Left forelimb (tissue), 1 donor: ENCODE results near the gene CEP164.

Experiments
- DNase-seq: peaks from one replicate; pipeline ENCODE4 v3.0.0-alpha.2; 2018; ENCODE audit warnings: low spot score

The CEP164 gene

DNA sequence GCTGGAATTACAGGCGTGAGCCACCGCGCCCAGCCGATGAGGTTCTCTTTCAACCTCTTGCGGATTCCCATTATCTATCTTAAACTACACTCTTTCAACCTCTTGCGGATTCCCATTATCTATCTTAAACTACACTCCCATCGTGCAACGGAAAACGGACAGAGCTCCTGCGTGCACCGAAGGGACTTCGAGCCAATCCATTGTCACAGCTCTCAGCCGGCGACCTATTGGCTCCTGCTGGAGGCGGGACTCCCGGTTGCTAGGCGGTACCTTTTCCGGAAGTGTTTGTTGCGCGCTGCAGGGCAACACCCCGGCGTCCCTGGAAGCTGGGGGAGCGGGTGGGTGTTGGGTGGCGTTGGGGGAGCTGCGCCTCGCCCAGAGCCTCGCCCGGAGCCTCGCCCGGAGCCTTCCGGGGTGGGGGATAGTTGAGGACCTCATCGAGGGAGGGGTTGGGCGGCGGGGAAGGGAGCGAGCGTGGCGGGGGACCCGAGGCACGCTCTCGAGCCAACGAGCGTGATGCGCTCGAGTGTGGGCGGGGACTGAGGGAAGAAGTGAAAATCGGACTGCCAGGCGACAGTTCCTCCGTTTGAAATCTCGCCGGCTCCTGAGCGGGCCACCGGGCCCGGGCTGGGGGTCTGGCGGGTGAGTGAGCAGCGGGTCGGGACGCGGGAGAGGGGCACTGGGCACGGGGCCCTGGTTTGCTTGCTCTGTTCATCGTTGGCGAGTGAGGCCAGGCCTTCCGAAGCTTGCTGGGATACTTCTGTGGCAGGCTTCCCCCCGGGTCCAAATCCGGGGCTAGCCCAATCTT lies at the start of gene CEP164:
Gene CEP164, plus strand, starts transcription at position 288 of the 808 bp plus-strand sequence. CDS start 10,733 bp downstream, outside the sequence.
- peak; percentile 97 for DNase-seq

GRCh38 chr11:117278347-117278746 lies 49.3 kb upstream of the CEP164 start:
- no peak for DNase-seq

GRCh38 chr11:117279711-117280376 lies 47.8 kb upstream of the CEP164 start:
- DNase-seq = no peak

DNA sequence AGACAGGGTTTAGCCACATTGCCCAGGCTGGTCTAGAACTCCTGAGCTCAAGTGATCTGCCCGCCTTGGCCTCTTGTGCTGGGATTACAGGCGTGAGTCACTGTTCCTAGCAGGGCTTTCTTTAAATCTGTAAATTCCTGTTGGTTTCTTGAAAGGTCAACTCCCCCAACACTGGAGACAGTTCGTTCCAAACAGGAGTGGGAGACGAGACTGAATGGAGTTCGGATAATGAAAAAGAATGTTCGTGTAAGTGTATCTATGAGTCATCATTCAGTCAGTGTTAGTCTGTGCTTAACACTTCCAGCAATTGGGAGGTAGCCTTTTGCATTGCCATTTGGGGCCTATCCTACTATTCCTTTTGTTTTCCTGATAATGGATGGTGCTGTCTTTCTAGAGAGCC lies 46.5 kb upstream of the CEP164 start:
- no peak for DNase-seq

GRCh38 chr11:117281869-117282268 lies 45.8 kb upstream of the CEP164 start:
- DNase-seq = no peak

DNA sequence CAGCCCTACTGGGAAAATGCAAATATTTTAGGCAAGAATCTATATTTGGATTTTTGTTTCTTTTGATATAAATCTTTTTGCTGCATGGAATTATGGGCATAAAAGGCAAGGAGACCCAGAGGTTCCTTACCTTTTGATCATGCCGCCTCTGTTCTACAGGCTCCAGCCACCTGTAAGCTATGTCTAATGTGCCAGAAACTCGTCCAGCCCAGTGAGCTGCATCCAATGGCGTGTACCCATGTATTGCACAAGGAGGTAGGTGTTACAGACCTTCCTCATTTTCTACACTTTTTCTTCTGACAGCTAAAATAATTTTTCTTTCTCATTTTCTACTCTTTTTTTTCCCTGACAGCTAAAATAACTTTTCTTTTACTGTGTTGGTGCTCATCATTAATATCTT lies 44.7 kb upstream of the CEP164 start:
- DNase-seq = no peak

DNA sequence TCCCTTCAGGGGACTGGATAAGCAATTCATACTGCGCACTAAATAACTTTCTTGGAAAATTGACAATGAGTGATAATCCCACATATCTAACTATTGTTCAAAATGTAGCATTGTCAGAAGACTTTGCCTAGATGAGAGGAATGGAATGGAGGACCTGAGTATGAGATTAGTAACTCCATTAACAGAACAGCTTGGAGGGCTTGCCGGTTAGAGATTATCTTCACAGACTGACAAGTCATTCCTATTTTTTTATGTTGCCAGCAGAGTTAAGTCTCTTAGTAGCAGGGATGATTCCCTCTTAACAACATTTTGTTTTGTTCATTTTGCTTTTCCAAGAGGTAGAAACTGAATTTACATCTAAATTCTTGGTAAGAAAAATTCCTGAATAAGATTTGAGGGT lies 43.6 kb upstream of the CEP164 start:
- DNase-seq = no peak

DNA sequence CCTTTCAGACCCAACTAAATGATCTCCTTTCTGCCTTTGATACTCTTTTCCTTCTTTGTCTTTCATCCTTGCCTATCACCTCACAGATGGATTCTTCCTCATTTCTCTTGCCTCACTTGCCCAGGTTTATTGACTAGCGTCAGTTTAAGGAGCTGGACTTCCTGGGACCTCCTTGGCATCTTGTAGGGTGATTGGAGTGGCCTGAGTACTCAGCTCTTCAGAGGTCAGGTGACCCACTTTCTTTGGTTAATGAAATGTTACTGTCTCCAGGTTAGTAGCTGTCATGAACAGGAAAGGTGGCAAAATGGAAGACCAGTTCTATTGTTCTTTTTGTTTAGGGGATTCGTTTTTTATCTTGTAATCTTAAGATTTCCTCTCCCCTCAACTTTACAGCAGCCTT lies 41.1 kb upstream of the CEP164 start:
- no peak for DNase-seq

DNA sequence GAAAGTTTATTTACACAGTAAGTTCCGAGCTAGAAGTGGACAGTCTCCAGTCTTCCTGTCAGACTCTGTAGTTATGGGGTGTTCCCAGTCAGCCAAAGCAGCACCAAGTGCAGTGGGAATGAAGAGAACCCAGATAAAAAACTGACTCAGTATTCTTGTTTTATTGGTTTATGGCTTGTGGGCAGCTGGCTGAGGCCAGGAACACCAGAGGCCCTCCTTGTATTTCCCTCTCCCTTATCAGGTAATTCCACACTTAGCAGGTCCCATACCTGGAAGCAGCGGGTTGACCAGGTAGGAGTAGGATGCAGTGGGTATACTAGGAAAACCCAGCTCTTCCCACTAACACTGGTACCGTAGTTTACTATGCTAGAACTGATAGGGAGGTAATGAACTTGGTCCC lies 40.0 kb upstream of the CEP164 start:
- DNase-seq = no peak

DNA sequence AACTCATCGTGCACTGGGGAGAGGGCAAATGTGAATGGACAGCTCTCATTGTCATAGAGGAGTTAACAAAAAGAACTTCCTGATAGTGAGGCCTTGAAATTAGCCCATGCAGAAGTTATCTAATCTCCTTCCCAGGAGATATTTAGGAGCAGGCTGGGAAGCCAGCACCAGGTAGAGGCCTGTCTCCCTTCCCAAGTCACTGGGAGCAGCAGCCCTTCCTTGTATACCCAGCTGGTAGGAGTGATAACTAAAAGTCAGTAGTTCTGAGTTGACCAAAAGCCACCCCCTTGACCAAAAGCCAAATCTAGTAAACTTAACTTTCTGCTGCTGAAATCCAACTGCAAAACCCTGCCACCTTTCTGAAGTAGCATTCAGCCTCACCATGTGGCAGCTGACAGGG lies 37.9 kb upstream of the CEP164 start:
- DNase-seq = no peak

DNA sequence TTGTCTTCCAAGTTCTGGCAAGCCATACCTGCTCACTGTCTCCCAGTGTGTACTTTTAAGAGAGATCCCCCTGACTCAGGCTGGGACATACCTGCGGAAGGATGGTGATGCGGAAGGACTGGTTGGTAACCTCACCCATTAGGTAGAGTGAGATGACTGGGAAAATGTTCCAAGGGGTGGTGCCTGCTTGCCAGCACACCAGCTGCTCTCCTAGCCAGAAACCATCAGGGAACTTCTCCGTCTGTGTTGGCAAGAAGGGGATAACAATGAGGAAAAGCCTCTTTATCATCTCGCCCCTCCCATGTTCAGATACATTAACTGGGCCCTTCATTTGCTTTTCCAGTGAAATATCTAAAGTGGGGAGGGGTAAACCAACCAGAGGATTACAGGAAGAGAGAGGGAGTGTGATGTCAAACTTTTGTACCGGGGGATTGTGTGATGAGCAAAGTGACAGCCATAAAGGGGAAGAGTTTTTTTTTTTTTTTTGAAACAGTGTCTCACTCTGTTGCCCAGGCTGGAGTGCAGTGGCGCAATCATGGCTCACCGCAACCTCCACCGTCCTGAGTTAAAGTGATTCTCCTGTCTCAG lies 36.8 kb upstream of the CEP164 start, which contains the start of gene BACE1-AS:
Gene BACE1-AS, plus strand, starts transcription at position 538 of the 588 bp plus-strand sequence.
- no peak for DNase-seq

GRCh38 chr11:117292616-117293015 lies 35.0 kb upstream of the CEP164 start:
- DNase-seq = no peak

GRCh38 chr11:117295438-117296137 lies 32.1 kb upstream of the CEP164 start:
- no peak for DNase-seq

GRCh38 chr11:117296881-117297280 lies 30.8 kb upstream of the CEP164 start:
- no peak for DNase-seq

- DNase-seq = no peak
Observed at GRCh38 chr11:117298195-117298594, 29.5 kb upstream of the CEP164 start.

GRCh38 chr11:117299351-117300282 lies 28.0 kb upstream of the CEP164 start:
- no peak for DNase-seq

DNA sequence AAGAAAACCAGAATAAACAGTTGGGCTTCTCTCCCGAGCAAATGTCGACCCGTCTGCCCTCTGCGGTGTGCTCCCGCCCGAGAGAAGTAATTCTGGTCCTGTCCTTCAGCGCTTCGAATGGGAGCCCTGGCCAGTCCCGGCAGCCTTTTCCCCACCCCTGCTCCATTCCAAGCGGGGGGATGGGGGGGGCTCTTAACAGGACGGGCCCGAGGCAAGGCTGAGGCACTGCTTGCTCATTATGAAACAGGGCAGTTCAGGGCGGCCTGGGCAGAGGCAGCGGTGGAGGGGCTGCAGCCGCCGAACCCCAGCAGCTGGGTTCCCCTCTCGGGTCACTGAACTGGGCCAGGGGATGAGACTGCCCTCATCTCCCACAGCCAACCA lies 27.4 kb upstream of the CEP164 start:
- DNase-seq = no peak

DNA sequence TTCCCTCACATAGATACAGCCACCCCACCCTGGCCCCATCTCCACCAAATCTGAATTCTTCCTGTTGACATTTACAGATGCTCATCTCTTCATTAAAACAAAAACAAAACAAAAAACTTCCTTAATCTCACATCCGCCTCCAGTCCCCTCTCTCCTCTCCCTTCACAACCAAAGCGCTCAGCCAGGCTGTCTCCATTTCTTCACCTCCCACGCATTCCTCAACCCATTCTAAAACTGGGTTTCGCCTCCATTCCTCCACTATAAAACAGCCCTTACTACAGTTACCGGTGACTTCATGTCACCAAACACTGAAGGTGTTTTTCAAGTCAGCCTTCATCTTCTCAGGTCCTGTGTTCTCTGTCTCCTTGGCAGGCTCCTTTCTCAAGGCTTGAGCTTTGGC lies 26.9 kb upstream of the CEP164 start:
- DNase-seq = no peak

GRCh38 chr11:117302228-117302627 lies 25.4 kb upstream of the CEP164 start:
- no peak for DNase-seq

- DNase-seq = no peak
Observed at GRCh38 chr11:117303101-117303500, 24.6 kb upstream of the CEP164 start.

DNA sequence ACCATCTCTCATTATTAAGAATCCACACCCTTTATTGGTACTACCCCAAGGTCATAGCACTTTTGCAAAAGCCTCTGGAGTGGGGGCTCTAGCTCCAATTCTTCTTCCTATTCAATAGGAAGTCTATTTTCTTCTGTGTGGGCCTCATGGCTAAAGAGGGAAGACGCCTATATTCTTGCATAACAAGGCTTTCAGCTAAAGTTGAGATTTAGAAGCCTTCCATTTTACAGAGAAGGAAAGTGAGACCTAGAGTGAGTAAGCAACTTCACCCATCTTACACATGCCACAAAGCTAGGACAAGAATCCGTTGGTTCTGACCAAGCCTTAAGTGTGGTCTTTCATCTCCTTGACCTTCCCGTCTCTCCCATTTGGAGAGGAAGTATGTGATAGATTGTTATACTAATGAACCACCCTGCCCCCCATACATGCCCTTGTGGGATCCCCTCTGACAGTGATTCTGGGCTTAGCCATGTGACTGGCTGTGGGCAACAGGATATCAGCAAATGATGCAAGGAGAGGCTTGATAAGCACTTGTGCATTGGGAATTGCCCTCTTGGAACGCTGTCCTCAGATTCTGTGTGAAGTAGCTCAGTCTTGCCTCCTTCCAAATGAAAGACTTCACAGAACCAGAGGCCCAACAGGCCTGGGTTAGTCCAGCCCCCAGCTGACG lies 23.9 kb upstream of the CEP164 start:
- no peak for DNase-seq
